HepG2 (cell line): ENCODE results near the gene TRIM8. TPM values are rescaled to one million over a fixed set of nuclear protein-coding genes. Genes with fewer than 3 reads are reported as not detected.
A peak's percentile ranks its signal among the peaks of the same experiment; 100 is the strongest.

Experiments used
- CEBPG ChIP-seq: IDR thresholded peaks from 2 replicates; pipeline ENCODE4 v1.6.1; 2016
- DRAP1 ChIP-seq: IDR thresholded peaks from 2 replicates; pipeline ENCODE4 v1.6.1; 2016; ENCODE audit warnings: missing genetic modification reagents, missing compliant biosample characterization
- HNF1A ChIP-seq, 2 experiments: sonication (generic) in 1 of 2; formaldehyde crosslinking in 1 of 2; IDR thresholded peaks; 2 replicates each; pipeline versions ENCODE4 v1.4.0 to v1.6.1; 2016 to 2020; ENCODE audit warnings: borderline replicate concordance in 1 of 2, low read depth in 1 of 2, mild to moderate bottlenecking in 1 of 2, missing genetic modification reagents in 1 of 2
- HNRNPK ChIP-seq: fragments of 200-400 bp; formaldehyde crosslinking; IDR thresholded peaks from 2 replicates; pipeline ENCODE4 v1.6.1; 2018; ENCODE audit warnings: low read length, low read depth, moderate library complexity, mild to moderate bottlenecking; ENCODE audit not compliant: poor library complexity, severe bottlenecking
- MYPOP ChIP-seq: sonication (generic); formaldehyde crosslinking; IDR thresholded peaks from 2 replicates; pipeline ENCODE4 v1.8.1; 2023; ENCODE audit warnings: mild to moderate bottlenecking, moderate library complexity, missing genetic modification reagents
- NFYB ChIP-seq: sonication (generic); formaldehyde crosslinking; IDR thresholded peaks from 2 replicates; pipeline ENCODE4 v1.4.0; 2020; ENCODE audit warnings: missing genetic modification reagents
- PHB2 ChIP-seq: fragments of 450-650 bp; IDR thresholded peaks from 2 replicates; pipeline ENCODE4 v1.6.1; 2018; ENCODE audit not compliant: partially characterized antibody
- SP2 ChIP-seq: sonication (generic); formaldehyde crosslinking; IDR thresholded peaks from 2 replicates; pipeline ENCODE4 v1.5.1; 2020; ENCODE audit warnings: mild to moderate bottlenecking, missing genetic modification reagents
- SRSF1 ChIP-seq: fragments of 200-400 bp; formaldehyde crosslinking; optimal IDR thresholded peaks from 2 replicates; pipeline ENCODE3; 2017; ENCODE audit warnings: mild to moderate bottlenecking, low read depth, low read length, moderate library complexity
- ZBTB8A ChIP-seq: sonication (generic); formaldehyde crosslinking; IDR thresholded peaks from 2 replicates; pipeline ENCODE4 v1.4.0; 2020; ENCODE audit warnings: mild to moderate bottlenecking, low read depth, missing genetic modification reagents, borderline replicate concordance
- ZNF30 ChIP-seq: sonication (generic); formaldehyde crosslinking; IDR thresholded peaks from 2 replicates; pipeline ENCODE4 v1.5.0; 2020; ENCODE audit warnings: mild to moderate bottlenecking, missing genetic modification reagents
- ZNF326 ChIP-seq: sonication (generic); formaldehyde crosslinking; IDR thresholded peaks from 2 replicates; pipeline ENCODE4 v1.4.0; 2020; ENCODE audit warnings: missing genetic modification reagents, borderline replicate concordance
- ZNF34 ChIP-seq: sonication (generic); formaldehyde crosslinking; IDR thresholded peaks from 2 replicates; pipeline ENCODE4 v1.4.0; 2020; ENCODE audit warnings: mild to moderate bottlenecking, missing genetic modification reagents, borderline replicate concordance
- ZNF484 ChIP-seq: sonication (generic); formaldehyde crosslinking; IDR thresholded peaks from 2 replicates; pipeline ENCODE4 v1.5.1; 2020; ENCODE audit warnings: mild to moderate bottlenecking, low read depth, missing genetic modification reagents, borderline replicate concordance
- ZNF589 ChIP-seq: sonication (generic); formaldehyde crosslinking; conservative IDR thresholded peaks from 2 replicates; pipeline ENCODE4 v1.8.0; 2022; ENCODE audit warnings: mild to moderate bottlenecking, moderate library complexity, missing genetic modification reagents
- ZNF720 ChIP-seq: sonication (generic); formaldehyde crosslinking; IDR thresholded peaks from 2 replicates; pipeline ENCODE4 v1.4.0; 2020; ENCODE audit warnings: missing genetic modification reagents
- ZNF772 ChIP-seq: sonication (generic); formaldehyde crosslinking; IDR thresholded peaks from 2 replicates; pipeline ENCODE4 v1.5.0; 2020; ENCODE audit warnings: mild to moderate bottlenecking, missing genetic modification reagents
- ZSCAN31 ChIP-seq: sonication (generic); formaldehyde crosslinking; IDR thresholded peaks from 2 replicates; pipeline ENCODE4 v1.5.0; 2020; ENCODE audit warnings: low read depth, mild to moderate bottlenecking, missing genetic modification reagents
- polyA plus RNA-seq, 8 experiments: library from polyadenylated mRNA; depleted of rRNA in 3 of 8; stranded (reverse) in 7 of 8; unstranded in 1 of 8; fragments of >200 nt; fragmentation: Illumina TruSeq in 4 of 8; extraction: Trizol in 4 of 8; gene quantifications; 2 replicates each; pipeline versions ENCODE4 v1.2.1 to v1.2.3, GENCODE V29; 2011 to 2016; ENCODE audit warnings: low read depth in 4 of 8, missing spikeins in 1 of 8, mixed read lengths in 1 of 8; ENCODE audit not compliant: insufficient read depth in 1 of 8
- total RNA-seq, 5 experiments: library from RNA; depleted of rRNA; stranded (reverse); fragments of >200 nt; fragmentation: Illumina TruSeq; extraction: Trizol; gene quantifications; 2 replicates each; pipeline ENCODE4 v1.2.3, GENCODE V29; 2016; ENCODE audit warnings: low read depth in 1 of 5
- TF ChIP-seq, protein P1 (sequence below): sonication (generic); IDR thresholded peaks from 2 replicates; pipeline ENCODE4 v1.6.1; 2016; ENCODE audit warnings: low read depth, borderline replicate concordance
- TF ChIP-seq, protein P2 (sequence below): IDR thresholded peaks from 2 replicates; pipeline ENCODE4 v1.6.1; 2016

The TRIM8 gene
- total and polyA plus RNA-seq, 2 of the 13 experiments (the other 11 are each of a cell fraction or from before 2014, with no cell fraction given), result 38.9 to 66.5 TPM

DNA sequence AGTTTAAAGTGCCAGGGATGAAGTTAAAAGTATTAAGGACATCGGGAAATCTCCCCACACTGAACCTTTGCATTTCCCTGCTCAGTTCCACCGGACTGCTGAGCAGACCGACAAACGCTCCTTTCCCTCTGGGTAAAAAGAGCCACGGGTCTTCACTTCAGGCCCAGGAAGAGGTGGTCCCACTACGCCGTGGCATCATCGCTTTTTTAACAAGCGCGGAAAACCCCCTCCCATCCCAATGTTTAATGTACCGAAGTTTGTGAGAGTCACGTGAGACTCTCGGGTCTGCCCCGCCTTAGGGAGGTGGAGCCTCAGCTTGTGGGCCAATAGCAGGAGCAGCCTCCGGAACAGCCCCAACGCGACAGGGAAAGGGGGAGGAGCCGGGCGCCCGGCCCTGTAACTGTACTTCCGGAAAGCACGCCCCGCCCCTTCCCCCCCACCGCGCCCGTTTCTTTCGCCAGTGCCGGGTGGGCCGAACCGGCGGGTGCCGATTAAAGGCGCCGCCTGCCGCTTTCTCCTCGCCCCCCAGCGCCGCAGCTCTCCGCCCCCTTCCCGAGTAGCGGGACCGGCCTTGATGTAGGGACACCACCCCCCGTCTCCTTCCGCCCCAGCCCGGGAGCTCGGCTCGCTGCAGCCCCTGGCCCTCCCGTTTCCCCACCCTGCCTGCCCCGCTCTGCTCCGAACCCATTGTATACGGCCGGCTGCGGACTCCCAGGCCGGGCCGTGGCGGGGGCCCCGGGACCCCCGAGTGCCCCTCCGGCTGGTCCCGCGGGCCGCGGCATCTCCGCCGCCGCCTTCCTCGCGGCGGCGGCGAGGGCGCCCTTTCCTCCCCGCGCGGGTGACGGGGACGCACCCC, 2.2 kb upstream of the TRIM8 start (continued):
- TF ChIP-seq CEBPG (CRISPR knock-in tag) (no peak), DRAP1 (CRISPR knock-in tag) (peak; percentile 93), HNF1A (IDR thresholded peaks at IDR 0.05; ENCODE audit: low read depth) (no peak), HNF1A (CRISPR knock-in tag; IDR thresholded peaks at IDR 0.05; ENCODE audit: borderline replicate concordance) (peak; percentile 77; the same call in 1 of the 2 replicates), PHB2 (no peak), ZNF484 (CRISPR knock-in tag) (no peak), ZNF589 (CRISPR knock-in tag) (no peak), ZNF720 (CRISPR knock-in tag) (no peak), ZNF326 (CRISPR knock-in tag) (no peak), SP2 (CRISPR knock-in tag) (peak; percentile 62), ZBTB8A (CRISPR knock-in tag) (no peak), SRSF1 (peak; percentile 90), ZSCAN31 (CRISPR knock-in tag) (0 out of 2 replicates have a peak, but pooled peaks have one; percentile 28), ZNF30 (CRISPR knock-in tag) (no peak), MYPOP (CRISPR knock-in tag) (0 out of 2 replicates have a peak, but pooled peaks have one; percentile 36), ZNF772 (peak; percentile 75), NFYB (CRISPR knock-in tag) (peak; percentile 71), ZNF34 (CRISPR knock-in tag) (0 out of 2 replicates have a peak, but pooled peaks have one; percentile 34), HNRNPK (peak; percentile 93)
- TF ChIP-seq, protein P1, sequence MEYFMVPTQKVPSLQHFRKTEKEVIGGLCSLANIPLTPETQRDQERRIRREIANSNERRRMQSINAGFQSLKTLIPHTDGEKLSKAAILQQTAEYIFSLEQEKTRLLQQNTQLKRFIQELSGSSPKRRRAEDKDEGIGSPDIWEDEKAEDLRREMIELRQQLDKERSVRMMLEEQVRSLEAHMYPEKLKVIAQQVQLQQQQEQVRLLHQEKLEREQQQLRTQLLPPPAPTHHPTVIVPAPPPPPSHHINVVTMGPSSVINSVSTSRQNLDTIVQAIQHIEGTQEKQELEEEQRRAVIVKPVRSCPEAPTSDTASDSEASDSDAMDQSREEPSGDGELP, result peak; percentile 45; the same call in 1 of the 2 replicates
- TF ChIP-seq, protein P2, sequence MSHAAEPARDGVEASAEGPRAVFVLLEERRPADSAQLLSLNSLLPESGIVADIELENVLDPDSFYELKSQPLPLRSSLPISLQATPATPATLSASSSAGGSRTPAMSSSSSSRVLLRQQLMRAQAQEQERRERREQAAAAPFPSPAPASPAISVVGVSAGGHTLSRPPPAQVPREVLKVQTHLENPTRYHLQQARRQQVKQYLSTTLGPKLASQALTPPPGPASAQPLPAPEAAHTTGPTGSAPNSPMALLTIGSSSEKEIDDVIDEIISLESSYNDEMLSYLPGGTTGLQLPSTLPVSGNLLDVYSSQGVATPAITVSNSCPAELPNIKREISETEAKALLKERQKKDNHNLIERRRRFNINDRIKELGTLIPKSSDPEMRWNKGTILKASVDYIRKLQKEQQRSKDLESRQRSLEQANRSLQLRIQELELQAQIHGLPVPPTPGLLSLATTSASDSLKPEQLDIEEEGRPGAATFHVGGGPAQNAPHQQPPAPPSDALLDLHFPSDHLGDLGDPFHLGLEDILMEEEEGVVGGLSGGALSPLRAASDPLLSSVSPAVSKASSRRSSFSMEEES (CRISPR knock-in tag), result peak; percentile 68; the same call in 1 of the 2 replicates
